Bone marrow (tissue), 2 donors: Measurements from ENCODE around the gene RNF14.

ENCODE experiments used
- DNase-seq, 2 donors: peaks; one replicate each; lab custom pipeline; 2025; lab: John Stamatoyannopoulos, UW

The RNF14 gene

DNA sequence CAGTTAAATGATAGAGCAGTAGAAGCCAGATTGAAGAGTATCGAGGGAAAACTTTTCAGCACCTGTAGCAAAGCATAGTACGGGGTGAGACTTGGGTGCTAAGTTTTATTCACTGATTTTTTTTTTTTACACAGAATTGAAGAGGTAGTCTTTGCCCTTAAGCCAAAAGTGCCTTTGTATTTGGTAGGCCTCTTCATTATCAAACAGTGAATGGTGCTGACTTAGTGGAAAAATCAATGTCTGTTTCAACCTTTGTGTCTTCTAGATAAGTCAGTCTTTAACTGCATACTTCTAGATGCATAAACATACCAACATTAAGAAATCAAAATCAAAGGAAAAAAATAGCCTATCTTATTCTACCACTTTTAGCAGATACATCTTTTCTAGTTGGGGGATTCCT is 13.7 kb downstream of the RNF14 start:
- no peak for DNase-seq

DNA sequence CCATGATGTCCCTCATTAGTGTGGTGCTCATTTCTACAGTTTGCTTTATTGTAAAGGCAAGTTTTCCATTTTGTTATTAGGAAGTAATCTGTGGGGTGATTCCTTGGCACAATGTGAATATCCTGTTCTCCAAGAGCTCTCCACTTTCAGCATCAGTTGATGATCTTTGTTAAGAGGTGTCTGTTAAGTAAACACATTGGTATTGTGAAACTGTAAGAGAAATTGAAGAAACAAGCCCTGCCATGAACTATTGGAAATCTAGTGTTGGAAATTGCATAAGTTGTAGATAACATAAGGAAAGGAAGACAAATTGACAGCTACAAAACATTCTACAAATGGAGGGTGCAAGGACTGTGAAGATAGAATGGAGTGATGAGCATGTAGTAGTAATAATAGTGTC is 17.2 kb downstream of the RNF14 start:
- no peak for DNase-seq

DNA sequence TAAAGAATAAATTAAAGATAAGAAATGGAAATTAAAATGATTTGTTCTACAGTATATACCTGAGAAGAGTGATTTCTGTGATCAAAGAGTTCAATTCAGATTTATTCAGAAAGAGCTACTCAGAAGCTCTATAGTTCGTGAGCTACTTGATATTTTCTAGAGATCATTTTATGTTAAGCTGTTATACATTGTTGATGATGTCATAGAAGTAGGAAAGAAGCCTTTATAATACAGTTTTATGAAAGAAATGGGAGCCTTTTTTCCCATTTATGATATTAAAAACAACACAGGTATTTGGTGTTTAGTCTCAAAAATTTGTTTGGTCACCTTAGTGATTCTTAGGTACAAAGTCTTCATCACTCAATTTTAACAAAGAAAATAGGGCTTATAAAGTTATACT is 20.8 kb downstream of the RNF14 start:
- no peak for DNase-seq

DNA sequence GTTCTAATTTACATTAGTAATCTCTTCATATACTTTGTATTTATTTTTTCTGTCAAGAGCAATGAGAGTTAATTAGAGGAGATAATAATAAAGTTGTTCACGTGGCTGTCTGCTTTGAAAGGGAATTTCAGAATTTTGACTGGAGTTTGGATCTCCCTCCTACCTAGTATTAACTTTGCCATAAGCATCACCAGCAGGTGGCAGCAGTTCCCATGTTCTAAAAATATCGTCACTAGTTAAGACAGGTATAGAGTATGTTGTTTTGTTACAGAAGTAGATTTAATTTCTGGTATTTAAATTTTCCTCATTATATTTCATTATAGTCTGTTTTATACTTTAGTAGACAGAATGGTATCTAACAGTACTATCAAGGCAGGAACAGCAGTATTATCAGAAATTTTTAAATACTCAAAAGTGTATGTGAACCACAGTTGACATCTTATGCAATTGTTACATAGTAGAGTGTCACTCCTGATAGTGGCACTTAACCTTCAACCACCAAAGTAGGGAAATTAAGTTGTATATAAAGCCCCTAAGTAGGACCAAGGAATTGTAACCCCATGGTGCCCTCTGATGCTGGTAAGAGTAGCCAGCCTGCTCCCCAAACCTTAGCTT is 23.6 kb downstream of the RNF14 start:
- DNase-seq: peak in 1 of 2 donors; percentile 63

DNA sequence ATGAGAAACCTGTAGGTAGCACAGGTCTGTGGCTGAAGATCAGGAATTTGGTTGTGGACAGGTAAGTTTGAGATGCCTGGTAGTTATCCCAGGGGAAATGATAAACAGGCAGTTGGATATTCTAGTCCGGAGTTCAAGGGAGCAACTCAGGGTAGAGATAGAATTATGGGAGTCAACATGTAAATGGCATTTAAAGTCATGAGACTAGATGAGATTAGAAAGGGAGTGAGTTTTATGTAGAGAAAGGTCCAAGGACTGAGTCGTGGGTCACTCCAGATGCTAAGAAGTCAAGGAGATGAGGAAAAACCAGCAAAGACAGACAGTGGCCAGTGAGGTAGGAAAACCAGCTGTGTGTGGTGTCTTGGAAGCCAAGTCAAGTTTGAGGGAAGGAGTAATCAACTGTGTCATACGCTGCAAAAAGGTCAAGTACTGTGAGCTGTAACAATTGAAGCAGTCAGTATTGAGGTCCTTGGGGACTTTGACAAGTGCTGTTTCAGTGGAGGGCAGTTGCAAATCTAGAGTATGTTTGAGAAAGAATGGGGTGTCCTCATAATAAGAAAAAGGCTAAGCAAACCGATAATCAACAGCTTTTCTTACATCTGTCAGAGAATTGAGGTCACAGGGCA is 25.7 kb downstream of the RNF14 start:
- DNase-seq: no peak

DNA sequence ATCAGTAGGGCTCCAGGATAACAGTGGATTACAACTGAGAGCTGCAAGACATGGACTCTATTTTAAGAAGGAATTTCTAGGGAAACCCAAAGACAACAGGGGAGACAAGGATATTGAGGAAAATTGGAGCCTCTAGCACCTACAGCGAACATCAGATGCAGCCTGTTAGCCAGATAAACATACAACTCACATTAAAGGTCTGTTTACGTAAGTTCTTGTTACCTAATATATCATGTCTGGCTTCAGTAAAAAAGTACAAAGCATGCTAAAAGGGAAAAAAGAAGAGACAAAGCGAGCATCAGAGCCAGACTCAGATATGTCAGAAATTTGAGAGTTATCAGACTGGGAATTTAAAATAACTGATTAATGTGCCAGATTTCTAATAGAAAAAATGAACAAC is 26.8 kb downstream of the RNF14 start:
- DNase-seq: no peak

DNA sequence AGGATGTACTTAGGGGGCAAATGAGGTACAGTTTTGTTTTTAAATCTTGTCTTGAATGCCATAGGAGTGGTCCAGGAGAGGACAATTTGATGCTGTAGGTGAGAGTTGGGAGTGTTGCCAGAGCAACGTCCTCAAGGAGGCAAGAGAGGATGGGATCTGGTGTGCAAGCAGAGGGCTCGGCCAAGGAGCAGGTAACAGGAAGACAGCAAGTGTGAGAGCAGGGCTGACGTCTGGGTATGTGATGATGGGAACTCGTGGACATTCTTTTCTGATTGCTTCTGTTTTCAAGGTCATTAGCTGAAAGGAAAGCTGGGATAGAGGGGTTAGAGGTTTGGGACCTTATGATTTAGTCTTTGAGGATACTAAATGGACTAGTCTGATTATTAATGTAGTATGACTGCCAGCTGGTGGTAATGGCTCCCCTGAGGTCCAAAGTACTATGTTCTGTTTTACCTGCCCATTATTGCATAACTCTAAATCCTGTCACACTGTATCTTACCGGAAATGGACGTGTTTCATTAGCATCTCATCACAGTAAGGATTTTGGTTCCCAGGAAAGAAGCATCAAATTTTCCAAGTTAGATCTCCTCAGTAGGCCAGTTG is 28.6 kb downstream of the RNF14 start:
- no peak for DNase-seq

DNA sequence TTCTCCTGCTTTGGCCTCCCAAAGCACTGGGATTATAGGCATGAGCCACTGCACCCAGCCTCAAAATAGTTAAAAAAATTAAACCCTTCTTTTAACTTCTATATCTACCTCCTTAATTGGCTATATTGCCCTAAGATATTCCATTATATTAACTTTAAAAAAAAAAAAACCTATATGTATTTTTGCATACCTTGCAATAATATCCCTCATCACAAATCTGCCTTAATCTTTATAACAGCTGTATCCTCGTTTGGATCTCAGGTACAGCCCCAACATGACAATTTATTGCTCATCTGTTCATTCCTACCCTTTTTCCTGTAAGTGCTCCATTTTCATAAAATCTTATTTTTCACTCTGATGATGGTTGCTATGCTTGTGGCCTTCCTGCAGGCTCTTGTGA is 31.3 kb downstream of the RNF14 start:
- DNase-seq: no peak

DNA sequence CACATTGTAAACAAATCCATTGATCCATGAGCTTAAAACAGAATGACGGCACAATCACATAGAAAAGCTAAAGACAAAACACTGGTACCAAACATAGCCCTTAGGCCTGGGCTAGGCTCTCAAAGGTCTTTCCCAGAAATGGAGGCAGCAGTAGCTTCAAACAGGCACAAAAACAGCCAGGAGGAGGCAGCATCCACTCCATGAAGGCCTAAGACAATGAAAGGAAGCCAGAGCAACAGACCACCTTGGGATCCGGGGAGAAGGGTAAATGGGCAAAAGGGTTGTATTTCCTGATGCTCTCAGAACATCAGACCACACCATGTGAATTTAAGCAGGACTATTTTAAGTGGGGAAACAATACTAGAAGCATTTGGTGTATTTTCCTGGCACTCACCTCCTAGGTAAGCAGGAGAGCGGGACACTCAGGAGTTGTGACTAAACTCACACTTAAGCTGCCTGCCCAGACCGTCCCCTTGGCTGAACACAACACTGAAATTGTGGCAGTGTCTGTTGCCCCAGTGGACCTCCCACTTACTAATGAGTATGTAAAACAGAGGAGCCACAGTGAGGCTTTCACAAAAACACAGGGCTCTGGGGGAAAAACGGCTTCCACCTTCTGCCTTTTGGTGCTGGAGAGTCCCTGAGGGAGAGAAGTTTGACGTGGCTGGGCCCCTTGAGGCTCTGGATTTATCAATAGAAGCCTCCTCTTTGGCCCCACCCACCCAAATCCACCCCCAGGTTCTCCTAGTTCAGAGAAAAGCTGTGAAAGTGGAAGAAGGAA is 32.0 kb downstream of the RNF14 start:
- peak in 1 of 2 donors; percentile 3 for DNase-seq

DNA sequence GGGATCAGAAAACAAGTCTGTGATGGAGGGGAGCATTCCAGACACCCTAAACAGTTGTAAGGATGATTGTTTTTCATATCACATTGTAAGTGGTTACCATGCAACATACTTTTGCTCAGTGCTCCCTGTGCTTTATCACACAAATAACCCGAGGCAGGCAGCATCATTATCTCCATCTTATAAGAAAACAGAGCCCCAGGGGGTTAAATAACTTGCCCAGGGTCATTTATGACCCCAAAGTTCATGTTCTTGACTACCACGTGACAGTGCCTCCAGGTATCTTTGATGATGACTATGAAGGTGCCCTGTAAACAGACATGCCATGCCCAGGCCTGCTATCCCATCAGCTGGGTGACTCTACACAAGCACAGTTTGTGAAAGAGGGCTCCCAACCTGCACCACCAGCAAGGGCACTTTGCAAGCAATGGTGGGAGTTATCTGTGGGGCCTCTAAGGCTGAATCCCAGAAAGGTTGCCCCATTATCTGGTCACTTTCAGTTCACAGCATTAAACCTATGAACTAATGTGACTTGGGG is 34.4 kb downstream of the RNF14 start:
- no peak for DNase-seq

DNA sequence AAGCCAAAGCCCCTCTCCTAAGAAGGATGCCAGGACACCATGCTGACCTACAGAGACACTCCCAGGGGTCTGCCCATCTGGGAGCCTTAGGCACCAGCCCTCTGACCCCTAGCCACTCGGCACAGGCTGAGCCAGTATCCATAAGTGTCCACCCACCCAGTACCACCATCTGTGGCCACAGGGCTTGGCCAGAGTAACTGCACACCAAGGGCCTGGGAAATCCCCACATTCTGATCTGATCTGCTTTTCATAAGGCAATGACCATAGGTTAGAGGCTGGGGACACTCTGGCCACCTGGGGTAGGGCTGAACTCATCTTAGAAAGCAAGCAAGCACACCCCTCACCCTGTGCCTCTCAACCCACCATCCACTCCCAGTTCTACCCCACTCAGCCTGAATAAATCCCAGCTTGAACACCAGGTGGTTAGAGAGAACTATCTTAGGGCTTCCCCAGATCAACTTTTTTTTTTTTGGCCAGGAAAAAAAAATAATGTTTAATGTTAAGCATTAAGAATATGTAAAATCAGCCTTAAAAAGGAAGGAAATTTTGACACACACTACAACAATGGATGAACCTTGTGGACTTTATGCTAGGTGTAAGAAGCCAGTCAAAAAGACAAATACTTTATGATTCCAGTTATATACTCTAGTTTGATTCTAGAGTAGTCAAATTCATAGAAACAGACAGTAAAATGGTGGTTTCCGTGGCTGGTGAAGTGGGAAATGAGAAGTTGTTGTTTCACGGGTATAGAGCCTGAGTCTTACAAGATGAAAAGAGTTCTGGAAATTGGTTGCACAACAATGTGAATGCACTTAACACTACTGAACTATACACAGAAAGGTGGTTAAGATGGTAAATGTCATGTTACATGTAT is 37.7 kb downstream of the RNF14 start:
- peak in 1 of 2 donors; percentile 28 for DNase-seq

DNA sequence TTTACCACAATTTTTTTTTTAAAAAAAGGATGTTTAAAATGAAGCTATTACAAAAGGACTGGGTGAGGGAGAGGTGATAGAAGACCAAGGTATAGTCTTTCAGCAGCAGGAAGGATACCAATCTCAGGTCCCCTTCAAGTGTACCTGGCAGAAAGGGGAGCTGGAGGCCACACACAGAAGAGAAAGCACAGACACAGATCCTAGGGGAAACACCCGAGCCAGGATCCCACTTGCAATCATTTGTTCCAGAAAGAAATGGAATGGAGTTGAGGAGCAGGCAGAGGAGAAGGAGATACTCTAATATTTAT is 38.3 kb downstream of the RNF14 start:
- DNase-seq: no peak

DNA sequence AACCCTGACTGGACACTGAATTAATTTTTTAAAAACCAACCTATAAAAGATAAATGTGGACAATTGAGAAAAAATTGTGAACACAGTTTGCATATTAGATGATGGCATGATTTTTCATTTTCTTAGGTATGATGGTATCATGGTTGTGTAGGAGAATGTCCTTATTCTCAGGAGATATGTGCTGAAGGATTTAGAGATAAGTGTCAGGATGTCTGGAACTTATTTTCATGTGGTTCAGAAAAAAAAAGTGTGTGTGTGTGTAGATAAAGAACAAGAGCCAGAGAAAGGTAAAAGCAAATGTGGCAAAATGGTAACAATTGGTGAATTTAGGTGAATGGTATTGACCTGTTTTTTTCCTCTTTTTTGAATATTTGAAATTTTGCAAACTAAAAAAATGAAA is 39.9 kb downstream of the RNF14 start:
- DNase-seq: no peak

DNA sequence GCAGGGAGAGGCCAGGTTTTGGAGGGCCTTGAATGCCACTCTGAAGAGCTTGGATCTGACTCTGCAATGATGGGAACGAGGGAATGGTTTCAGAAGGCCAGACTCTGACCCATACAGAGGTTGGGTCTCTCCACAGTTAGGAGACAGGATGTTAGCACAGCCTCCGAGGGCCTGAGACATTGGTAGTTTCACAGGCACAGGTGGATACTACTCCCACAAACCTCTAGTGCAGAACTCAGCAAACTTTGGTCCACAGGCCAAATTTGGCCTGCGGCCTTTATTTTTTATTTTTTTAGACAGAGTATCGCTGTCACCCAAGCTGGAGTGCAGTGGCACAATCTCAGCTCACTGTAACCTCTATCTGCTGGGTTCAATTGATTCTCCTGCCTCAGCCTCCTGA is 41.0 kb downstream of the RNF14 start:
- no peak for DNase-seq

DNA sequence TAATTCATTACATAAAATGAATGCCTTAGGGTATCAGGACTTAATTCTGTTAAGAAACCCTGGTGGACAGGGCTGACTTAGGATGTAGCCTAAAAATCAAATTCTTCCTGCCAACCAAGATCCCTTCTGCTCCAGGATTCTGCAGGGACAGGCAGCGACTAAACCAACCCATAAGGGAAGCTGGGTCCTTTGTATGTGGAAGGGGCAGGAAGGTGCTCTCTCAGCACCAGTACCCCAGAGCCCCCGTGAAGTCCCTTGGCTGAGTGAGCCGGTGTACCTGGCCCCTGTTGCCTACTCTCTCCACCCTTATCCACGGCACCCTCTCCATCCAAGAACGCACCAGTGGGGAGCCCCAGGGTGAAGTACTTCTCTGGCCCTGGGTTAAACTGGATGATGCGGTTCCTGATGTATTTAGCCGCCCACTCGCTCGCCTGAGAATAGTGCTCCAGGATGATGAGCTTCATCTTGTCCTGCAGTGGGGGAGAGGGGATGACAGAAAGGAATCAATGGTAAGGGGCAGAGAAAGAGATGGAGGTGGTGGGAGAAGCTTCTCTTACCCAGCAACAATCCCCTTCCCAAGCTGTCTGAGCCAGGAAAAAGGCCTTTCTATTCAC is 42.8 kb downstream of the RNF14 start:
- no peak for DNase-seq

DNA sequence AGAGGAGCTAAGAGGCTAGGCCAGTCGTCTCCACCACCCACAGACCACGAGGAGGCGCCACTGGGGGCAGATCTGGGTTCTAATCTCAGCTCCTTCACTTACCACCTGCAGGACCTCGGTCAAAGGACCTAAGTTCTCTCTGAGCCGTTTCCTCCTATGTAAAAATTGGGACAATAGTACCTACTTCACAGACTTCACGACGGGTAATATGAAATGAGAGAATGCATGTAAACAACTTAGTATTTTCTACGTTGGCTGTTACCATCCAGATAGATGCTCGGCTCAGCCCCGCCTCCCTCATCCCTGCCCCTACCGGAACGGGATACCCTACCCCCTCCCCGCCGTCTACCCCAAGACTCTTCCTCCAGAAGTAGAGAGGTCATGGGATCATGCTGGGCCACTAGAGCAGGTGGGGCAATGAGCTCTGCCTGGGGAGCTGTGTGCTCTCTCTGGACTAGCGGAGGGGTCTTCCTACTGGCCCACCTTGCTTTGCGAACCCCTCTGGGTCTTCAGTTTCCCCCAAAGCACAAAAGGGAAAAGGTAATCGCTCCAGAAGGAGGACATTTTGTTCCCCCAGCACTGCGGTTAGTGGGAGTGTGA is 43.4 kb downstream of the RNF14 start:
- DNase-seq: peak in 1 of 2 donors; percentile 38

DNA sequence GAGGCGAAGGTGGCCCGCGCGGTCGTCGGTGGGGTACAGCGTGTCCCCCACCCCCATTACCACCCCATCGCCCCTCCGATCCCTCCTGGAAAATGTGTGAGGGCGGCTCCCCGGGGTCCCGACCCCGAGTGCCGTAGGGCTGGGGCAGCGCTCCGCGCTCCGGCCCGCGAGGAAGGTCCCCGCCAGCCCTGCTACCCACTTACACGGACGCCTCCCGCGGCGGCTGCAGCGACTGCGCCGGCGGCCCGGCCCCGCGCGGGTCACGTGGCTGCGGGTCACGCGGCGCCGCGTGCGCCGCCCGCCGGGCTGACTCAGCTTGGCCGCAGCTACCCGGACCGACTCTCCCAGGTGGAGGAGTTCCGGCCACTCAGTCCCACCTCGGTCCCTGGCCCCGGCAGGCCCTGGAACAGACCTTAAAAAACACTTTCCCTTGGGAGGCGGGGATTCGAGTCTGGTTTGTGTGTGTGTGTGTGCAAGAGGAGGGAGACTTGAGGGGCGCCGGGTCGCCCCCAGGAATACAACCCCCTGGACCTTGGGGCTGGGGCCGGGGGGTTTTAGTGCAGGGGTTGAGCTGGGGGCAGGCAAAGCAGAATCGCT is 44.0 kb downstream of the RNF14 start, which contains the start of gene GNPDA1:
GNPDA1 (minus strand) TSS at position 236 of the 597 bp plus-strand sequence. CDS start 992 bp downstream, outside the sequence.
- DNase-seq: peak; percentile 9 to 38

DNA sequence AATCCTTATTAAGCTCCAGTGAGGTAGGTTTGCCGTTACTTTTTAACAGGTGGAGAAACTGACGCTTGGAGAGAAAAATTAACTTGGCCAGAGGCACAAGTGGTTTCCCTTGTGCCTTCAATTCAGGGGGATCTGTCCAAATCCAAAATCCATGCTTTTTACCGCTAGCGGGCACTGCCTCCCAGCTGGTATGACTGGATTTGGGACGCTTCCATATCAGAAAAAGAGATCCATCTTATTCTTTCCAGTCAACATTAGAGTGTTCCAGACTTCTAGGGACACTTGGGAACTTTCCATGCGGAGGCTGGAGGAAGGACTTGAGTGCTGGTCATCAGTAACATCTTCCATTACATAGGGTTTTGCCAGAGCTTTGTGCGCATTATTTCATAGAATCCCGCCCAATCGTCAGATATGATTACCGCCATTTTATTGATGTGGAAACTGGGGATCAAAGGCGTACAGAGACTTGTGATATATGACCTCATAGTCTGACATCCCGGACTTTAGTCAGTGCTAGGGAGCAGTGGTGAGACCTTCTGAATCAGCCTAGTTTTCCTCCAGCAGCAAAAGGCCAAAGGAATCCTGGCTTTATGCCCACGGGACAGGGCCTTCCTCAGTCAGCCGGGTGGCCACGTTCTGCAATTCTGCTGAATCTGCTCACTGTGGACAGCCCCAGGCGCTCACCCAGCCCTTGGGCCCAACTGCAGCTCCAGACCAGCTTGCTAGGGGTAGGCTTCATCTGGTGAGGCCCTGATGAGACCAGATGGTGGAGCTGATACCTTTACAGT is 45.0 kb downstream of the RNF14 start:
- no peak for DNase-seq

DNA sequence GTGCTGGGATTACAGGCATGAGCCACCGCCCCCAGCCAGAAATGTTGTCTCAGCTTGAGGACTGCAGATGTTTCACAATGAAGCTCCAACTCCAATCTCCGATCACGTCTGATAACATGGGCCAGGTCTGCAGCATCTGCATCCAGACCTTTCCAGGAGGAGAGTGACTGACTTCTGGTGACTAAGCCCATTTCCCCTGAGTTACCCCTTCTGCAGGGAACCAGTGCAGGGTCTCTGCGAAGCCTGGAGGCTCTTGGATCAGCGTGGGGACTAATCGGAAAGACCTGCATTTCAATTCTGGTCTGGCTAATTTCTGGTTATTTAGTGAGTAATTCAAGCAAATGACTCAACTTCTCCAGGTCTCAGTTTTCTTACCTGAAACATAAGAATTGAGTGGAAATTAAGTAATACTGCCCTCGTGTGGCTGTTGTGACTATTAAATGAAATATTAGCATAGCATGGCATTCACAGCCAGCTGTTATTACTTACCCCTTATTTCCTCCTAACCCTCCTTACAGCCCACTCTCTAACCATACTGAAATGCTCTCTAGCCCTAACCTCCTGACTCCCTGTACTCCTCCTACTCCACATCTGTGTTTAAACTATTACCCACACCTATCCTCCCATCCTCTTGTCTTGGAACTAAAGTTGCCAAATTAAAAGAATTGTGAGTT is 46.1 kb downstream of the RNF14 start:
- no peak for DNase-seq
